ENCODE data around the gene AURKA.

The AURKA gene

GRCh38 chr20:56418385-56418861 lies 26.4 kb upstream of the AURKA start:
- no peaks in the 10 kb centered on the region for H4K20me1 ChIP-seq (ENCODE audit: insufficient read depth, low read length, poor library complexity, severe bottlenecking)
- peaks cover 26% of the 10 kb centered on the region for H3K4me1 ChIP-seq (ENCODE audit: insufficient read depth, low read length, poor library complexity, severe bottlenecking)
- H3K79me2 ChIP-seq (ENCODE audit: insufficient read depth, low read length): no peaks in the 10 kb centered on the region
- no peaks in the 10 kb centered on the region for H3K27me3 ChIP-seq (ENCODE audit: insufficient read depth, low read length, poor library complexity, severe bottlenecking)
- H3K4me3 ChIP-seq (ENCODE audit: low read length, poor library complexity, severe bottlenecking): peak overlapping the region; percentile 5
- no peaks in the 10 kb centered on the region for H3F3A ChIP-seq (ENCODE audit: low read depth)
- H2AFZ ChIP-seq (ENCODE audit: low read length): no peak overlapping the region
- H3K9me2 ChIP-seq (replicated peaks; ENCODE audit: low read depth, low read length): no peaks in the 10 kb centered on the region
- H3K4me2 ChIP-seq (ENCODE audit: low read depth, low read length, poor library complexity, severe bottlenecking): peak overlapping the region; percentile 49
- H3K36me3 ChIP-seq (ENCODE audit: insufficient read depth, low read length): no peaks in the 10 kb centered on the region
- no peaks in the 10 kb centered on the region for H3K9me3 ChIP-seq (ENCODE audit: insufficient read depth, low read depth, low read length)
- no peak for TF ChIP-seq CTCF (conservative IDR thresholded peaks at IDR 0.05; ENCODE audit: low read length)
- no peak for TF ChIP-seq EZH2phosphoT487 (IDR thresholded peaks at IDR 0.05; ENCODE audit: borderline replicate concordance)
- H3K9ac ChIP-seq (ENCODE audit: low read depth, low read length, poor library complexity, severe bottlenecking): no peak overlapping the region

- Histone ChIP-seq H3K9me3 (ENCODE audit: insufficient read depth, low read depth, low read length) (no peaks in the 10 kb centered on the region), H3F3A (ENCODE audit: low read depth) (no peaks in the 10 kb centered on the region), H3K9me2 (replicated peaks; ENCODE audit: low read depth, low read length) (no peaks in the 10 kb centered on the region), H3K4me2 (ENCODE audit: low read depth, low read length, poor library complexity, severe bottlenecking) (peak overlapping the region; percentile 49), H3K36me3 (ENCODE audit: insufficient read depth, low read length) (no peaks in the 10 kb centered on the region), H2AFZ (ENCODE audit: low read length) (no peak overlapping the region), H4K20me1 (ENCODE audit: insufficient read depth, low read length, poor library complexity, severe bottlenecking) (no peaks in the 10 kb centered on the region), H3K9ac (ENCODE audit: low read depth, low read length, poor library complexity, severe bottlenecking) (no peak overlapping the region), H3K4me3 (ENCODE audit: low read length, poor library complexity, severe bottlenecking) (no peak overlapping the region), H3K4me1 (ENCODE audit: insufficient read depth, low read length, poor library complexity, severe bottlenecking) (peaks cover 26% of the 10 kb centered on the region), H3K79me2 (ENCODE audit: insufficient read depth, low read length) (no peaks in the 10 kb centered on the region), H3K27me3 (ENCODE audit: insufficient read depth, low read length, poor library complexity, severe bottlenecking) (no peaks in the 10 kb centered on the region)
- TF ChIP-seq EZH2phosphoT487 (IDR thresholded peaks at IDR 0.05; ENCODE audit: borderline replicate concordance) (no peak), CTCF (conservative IDR thresholded peaks at IDR 0.05; ENCODE audit: low read length) (no peak)
These were observed 25.9 kb upstream of the AURKA start for GRCh38 chr20:56417911-56418310.

GRCh38 chr20:56417402-56417801 lies 25.4 kb upstream of the AURKA start:
- TF ChIP-seq CTCF (conservative IDR thresholded peaks at IDR 0.05; ENCODE audit: low read length) (no peak), EZH2phosphoT487 (IDR thresholded peaks at IDR 0.05; ENCODE audit: borderline replicate concordance) (no peak)

More at GRCh38 chr20:56417402-56417801, 25.4 kb upstream of the AURKA start:
- Histone ChIP-seq H3K36me3 (ENCODE audit: insufficient read depth, low read length) (no peaks in the 10 kb centered on the region), H3F3A (ENCODE audit: low read depth) (no peaks in the 10 kb centered on the region), H3K4me2 (ENCODE audit: low read depth, low read length, poor library complexity, severe bottlenecking) (no peak overlapping the region), H3K9ac (ENCODE audit: low read depth, low read length, poor library complexity, severe bottlenecking) (no peak overlapping the region), H2AFZ (ENCODE audit: low read length) (no peak overlapping the region), H3K79me2 (ENCODE audit: insufficient read depth, low read length) (no peaks in the 10 kb centered on the region), H3K9me3 (ENCODE audit: insufficient read depth, low read depth, low read length) (no peaks in the 10 kb centered on the region), H4K20me1 (ENCODE audit: insufficient read depth, low read length, poor library complexity, severe bottlenecking) (no peaks in the 10 kb centered on the region), H3K4me3 (ENCODE audit: low read length, poor library complexity, severe bottlenecking) (no peak overlapping the region), H3K27me3 (ENCODE audit: insufficient read depth, low read length, poor library complexity, severe bottlenecking) (no peaks in the 10 kb centered on the region), H3K4me1 (ENCODE audit: insufficient read depth, low read length, poor library complexity, severe bottlenecking) (peaks cover 26% of the 10 kb centered on the region), H3K9me2 (replicated peaks; ENCODE audit: low read depth, low read length) (no peaks in the 10 kb centered on the region)

Data from Loucy (cell line).